ENCODE measurements around the gene TMEM263. TPM values are rescaled to one million over a fixed set of nuclear protein-coding genes. Genes with fewer than 3 reads are reported as not detected.

Gene TMEM263
- polyA plus RNA-seq, 1 donor from 2014 or later: 27.1 TPM

GRCh38 chr12:106947461-106947860 is 8.2 kb upstream of the TMEM263 start:
- Histone ChIP-seq H3K27me3 (ENCODE audit: insufficient read depth, low read depth, low read length) (no peaks in the 10 kb centered on the region), H2AFZ (ENCODE audit: low read depth, low read length) (no peak overlapping the region), H3K9ac (ENCODE audit: low read length) (no peak overlapping the region), H3F3A (ENCODE audit: insufficient read depth, low read length, poor library complexity, severe bottlenecking) (no peaks in the 10 kb centered on the region), H3K36me3 (ENCODE audit: insufficient read depth, low read length) (no peaks in the 10 kb centered on the region), H3K4me3 (ENCODE audit: low read length) (no peak overlapping the region), H3K9me3 (ENCODE audit: low read length) (no peaks in the 10 kb centered on the region), H3K27ac (ENCODE audit: low read length) (no peak overlapping the region), H3K4me2 (ENCODE audit: low read length) (no peak overlapping the region), H4K20me1 (ENCODE audit: insufficient read depth) (no peaks in the 10 kb centered on the region), H3K9me2 (ENCODE audit: insufficient read depth, low read length) (no peaks in the 10 kb centered on the region), H3K79me2 (replicated peaks; ENCODE audit: insufficient read depth, low read length) (no peaks in the 10 kb centered on the region)
- TF ChIP-seq RAD21 (conservative IDR thresholded peaks at IDR 0.05) (no peak), EZH2 (IDR thresholded peaks at IDR 0.05; ENCODE audit: borderline replicate concordance, insufficient read depth, low read length, poor library complexity, severe bottlenecking) (no peak), TAF1 (IDR thresholded peaks at IDR 0.05; ENCODE audit: low read depth) (no peak), SMC3 (conservative IDR thresholded peaks at IDR 0.05; ENCODE audit: poor library complexity) (no peak), EP300 (conservative IDR thresholded peaks at IDR 0.05; ENCODE audit: poor library complexity, severe bottlenecking) (no peak), POLR2AphosphoS5 (IDR thresholded peaks at IDR 0.05) (no peak), MXI1 (conservative IDR thresholded peaks at IDR 0.05; ENCODE audit: poor library complexity, severe bottlenecking) (no peak)
- TF ChIP-seq, protein P1, sequence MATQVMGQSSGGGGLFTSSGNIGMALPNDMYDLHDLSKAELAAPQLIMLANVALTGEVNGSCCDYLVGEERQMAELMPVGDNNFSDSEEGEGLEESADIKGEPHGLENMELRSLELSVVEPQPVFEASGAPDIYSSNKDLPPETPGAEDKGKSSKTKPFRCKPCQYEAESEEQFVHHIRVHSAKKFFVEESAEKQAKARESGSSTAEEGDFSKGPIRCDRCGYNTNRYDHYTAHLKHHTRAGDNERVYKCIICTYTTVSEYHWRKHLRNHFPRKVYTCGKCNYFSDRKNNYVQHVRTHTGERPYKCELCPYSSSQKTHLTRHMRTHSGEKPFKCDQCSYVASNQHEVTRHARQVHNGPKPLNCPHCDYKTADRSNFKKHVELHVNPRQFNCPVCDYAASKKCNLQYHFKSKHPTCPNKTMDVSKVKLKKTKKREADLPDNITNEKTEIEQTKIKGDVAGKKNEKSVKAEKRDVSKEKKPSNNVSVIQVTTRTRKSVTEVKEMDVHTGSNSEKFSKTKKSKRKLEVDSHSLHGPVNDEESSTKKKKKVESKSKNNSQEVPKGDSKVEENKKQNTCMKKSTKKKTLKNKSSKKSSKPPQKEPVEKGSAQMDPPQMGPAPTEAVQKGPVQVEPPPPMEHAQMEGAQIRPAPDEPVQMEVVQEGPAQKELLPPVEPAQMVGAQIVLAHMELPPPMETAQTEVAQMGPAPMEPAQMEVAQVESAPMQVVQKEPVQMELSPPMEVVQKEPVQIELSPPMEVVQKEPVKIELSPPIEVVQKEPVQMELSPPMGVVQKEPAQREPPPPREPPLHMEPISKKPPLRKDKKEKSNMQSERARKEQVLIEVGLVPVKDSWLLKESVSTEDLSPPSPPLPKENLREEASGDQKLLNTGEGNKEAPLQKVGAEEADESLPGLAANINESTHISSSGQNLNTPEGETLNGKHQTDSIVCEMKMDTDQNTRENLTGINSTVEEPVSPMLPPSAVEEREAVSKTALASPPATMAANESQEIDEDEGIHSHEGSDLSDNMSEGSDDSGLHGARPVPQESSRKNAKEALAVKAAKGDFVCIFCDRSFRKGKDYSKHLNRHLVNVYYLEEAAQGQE (IDR thresholded peaks at IDR 0.05; ENCODE audit: borderline replicate concordance): no peak
- TF ChIP-seq, protein P2, sequence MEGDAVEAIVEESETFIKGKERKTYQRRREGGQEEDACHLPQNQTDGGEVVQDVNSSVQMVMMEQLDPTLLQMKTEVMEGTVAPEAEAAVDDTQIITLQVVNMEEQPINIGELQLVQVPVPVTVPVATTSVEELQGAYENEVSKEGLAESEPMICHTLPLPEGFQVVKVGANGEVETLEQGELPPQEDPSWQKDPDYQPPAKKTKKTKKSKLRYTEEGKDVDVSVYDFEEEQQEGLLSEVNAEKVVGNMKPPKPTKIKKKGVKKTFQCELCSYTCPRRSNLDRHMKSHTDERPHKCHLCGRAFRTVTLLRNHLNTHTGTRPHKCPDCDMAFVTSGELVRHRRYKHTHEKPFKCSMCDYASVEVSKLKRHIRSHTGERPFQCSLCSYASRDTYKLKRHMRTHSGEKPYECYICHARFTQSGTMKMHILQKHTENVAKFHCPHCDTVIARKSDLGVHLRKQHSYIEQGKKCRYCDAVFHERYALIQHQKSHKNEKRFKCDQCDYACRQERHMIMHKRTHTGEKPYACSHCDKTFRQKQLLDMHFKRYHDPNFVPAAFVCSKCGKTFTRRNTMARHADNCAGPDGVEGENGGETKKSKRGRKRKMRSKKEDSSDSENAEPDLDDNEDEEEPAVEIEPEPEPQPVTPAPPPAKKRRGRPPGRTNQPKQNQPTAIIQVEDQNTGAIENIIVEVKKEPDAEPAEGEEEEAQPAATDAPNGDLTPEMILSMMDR (IDR thresholded peaks at IDR 0.05; ENCODE audit: poor library complexity, severe bottlenecking): no peak

GRCh38 chr12:106950591-106950990 is 5.1 kb upstream of the TMEM263 start:
- H2AFZ ChIP-seq (ENCODE audit: low read depth, low read length): no peak overlapping the region
- no peaks in the 10 kb centered on the region for H3K9me3 ChIP-seq (ENCODE audit: low read length)
- no peak overlapping the region for H3K4me2 ChIP-seq (ENCODE audit: low read length)
- H3K27ac ChIP-seq (ENCODE audit: low read length): no peak overlapping the region
- no peaks in the 10 kb centered on the region for H3K36me3 ChIP-seq (ENCODE audit: insufficient read depth, low read length)
- no peak overlapping the region for H3K9ac ChIP-seq (ENCODE audit: low read length)
- no peaks in the 10 kb centered on the region for H4K20me1 ChIP-seq (ENCODE audit: insufficient read depth)
- H3K79me2 ChIP-seq (replicated peaks; ENCODE audit: insufficient read depth, low read length): no peaks in the 10 kb centered on the region
- H3K4me3 ChIP-seq (ENCODE audit: low read length): no peak overlapping the region
- TF ChIP-seq EZH2 (IDR thresholded peaks at IDR 0.05; ENCODE audit: borderline replicate concordance, insufficient read depth, low read length, poor library complexity, severe bottlenecking): no peak
- no peak for TF ChIP-seq SMC3 (conservative IDR thresholded peaks at IDR 0.05; ENCODE audit: poor library complexity)
- TF ChIP-seq RAD21 (conservative IDR thresholded peaks at IDR 0.05): no peak
- no peak for TF ChIP-seq POLR2AphosphoS5 (IDR thresholded peaks at IDR 0.05)
- TF ChIP-seq, protein P2 (IDR thresholded peaks at IDR 0.05; ENCODE audit: poor library complexity, severe bottlenecking): no peak
- no peaks in the 10 kb centered on the region for H3K27me3 ChIP-seq (ENCODE audit: insufficient read depth, low read depth, low read length)
- no peaks in the 10 kb centered on the region for H3F3A ChIP-seq (ENCODE audit: insufficient read depth, low read length, poor library complexity, severe bottlenecking)
- no peaks in the 10 kb centered on the region for H3K9me2 ChIP-seq (ENCODE audit: insufficient read depth, low read length)
